Cardiac fibroblast (primary cell): ENCODE data around the gene HK2.
"Not testable (repeated sequence)": the region's sequence is repeated elsewhere in the genome, so short reads cannot be mapped to it uniquely, and the experiment has no call there.

Experiments
- DNase-seq, 2 donors: peaks; one replicate each; pipeline versions ENCODE4 v3.0.0 to v3.0.0-alpha.2; 2010; ENCODE audit warnings: low read depth in 2 of 2
- H3K4me3 ChIP-seq, 2 donors: replicated peaks in 1 of 2; 1 replicate in 1 of 2; 2 replicates in 1 of 2; pipeline ENCODE4 v1.5.1; 2011; ENCODE audit warnings: low read depth in 2 of 2, low read length in 2 of 2, mild to moderate bottlenecking in 2 of 2, moderate library complexity in 1 of 2
- TF ChIP-seq, protein P1 (sequence below): IDR thresholded peaks from one replicate; pipeline ENCODE4 v1.5.1; 2011; ENCODE audit warnings: low read depth, mild to moderate bottlenecking, low read length, inconsistent platforms

The HK2 gene

DNA sequence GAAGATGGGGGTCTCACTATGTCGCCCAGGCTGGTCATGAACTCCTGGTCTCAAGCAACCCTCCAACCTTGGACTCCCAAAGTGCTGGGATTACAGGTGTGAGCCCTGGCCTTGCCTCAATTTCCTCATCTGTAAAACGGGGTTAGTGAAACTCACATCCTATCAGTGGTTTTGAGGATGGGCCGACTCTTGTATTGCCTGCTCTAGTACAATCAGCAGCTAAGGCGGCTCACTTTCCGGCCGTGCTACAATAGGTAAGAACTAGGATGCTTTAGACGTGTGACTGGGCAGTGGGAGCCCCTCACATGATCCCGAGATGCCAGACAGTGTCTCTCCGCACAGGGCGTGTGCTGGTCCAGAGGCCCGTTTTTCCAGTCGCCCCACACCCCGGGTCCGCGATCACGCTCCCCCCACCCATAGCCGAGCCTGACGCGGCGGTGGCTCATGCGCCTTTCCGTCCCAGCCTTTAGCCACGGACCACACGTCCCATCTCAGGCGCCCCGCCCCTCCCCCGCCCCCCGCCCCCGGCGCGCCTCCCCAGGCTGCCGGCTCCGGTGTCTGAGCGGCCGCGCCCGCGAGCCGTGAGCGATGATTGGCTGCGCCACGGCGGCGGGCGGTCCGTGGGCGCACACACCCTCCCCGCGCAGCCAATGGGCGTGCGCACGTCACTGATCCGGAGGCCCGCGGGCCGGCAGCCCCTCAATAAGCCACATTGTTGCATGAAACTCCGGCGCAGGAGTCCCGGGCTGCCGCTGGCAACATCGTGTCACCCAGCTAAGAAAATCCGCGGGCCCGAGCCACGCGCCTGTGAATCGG lies at the start of gene HK2:
HK2 (plus strand) TSS at position 710 of the 816 bp plus-strand sequence. CDS start 454 bp downstream, outside the sequence.
- DNase-seq: peak; percentile 77 to 95
- TF ChIP-seq, protein P1, sequence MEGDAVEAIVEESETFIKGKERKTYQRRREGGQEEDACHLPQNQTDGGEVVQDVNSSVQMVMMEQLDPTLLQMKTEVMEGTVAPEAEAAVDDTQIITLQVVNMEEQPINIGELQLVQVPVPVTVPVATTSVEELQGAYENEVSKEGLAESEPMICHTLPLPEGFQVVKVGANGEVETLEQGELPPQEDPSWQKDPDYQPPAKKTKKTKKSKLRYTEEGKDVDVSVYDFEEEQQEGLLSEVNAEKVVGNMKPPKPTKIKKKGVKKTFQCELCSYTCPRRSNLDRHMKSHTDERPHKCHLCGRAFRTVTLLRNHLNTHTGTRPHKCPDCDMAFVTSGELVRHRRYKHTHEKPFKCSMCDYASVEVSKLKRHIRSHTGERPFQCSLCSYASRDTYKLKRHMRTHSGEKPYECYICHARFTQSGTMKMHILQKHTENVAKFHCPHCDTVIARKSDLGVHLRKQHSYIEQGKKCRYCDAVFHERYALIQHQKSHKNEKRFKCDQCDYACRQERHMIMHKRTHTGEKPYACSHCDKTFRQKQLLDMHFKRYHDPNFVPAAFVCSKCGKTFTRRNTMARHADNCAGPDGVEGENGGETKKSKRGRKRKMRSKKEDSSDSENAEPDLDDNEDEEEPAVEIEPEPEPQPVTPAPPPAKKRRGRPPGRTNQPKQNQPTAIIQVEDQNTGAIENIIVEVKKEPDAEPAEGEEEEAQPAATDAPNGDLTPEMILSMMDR: no peak
- peak within 1 kb of the TSS; percentile 86 to 99 for H3K4me3 ChIP-seq

DNA sequence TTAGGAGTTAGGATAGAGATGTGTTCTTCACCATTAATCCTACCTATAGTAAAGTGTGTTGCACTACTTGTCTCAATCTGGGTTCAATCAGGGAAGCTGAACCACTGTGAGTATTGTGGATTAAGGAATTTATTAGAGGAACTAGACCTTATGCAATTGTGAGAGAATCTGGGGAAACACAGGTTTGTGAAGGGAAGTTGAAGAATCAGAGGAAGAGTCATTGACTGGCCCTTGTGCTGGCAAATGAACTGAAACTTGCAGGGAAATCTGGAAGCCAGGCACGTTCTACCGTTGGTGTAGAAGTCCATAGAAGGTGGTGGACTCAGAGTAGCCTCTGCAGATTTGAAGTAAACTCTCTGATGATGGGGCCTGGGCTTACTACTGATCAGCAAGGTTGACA lies 44.7 kb upstream of the HK2 start:
- DNase-seq: no peak
- TF ChIP-seq, protein P1: no peak
- no peak overlapping the region for H3K4me3 ChIP-seq

DNA sequence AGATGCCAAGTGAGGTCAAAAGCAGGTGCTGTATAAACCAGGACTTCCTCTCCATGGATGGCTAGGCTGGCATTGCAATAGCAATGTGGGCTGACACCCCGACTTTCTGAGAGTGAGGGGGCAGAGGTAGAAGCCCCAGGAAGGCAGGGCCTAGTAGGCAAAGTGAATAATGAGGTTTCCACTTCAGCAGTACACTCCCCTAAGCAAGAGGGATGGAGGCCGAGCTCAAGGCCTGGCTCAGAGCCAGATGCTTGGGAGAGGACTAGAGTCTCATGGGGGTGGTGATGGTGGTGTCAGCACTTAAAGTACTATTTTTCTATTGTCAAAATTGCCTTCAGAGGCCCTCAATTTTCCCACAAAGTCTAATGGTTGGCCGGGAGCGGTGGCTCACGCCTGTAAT lies 41.6 kb upstream of the HK2 start:
- DNase-seq: no peak
- no peak overlapping the region for H3K4me3 ChIP-seq
- TF ChIP-seq, protein P1: no peak

DNA sequence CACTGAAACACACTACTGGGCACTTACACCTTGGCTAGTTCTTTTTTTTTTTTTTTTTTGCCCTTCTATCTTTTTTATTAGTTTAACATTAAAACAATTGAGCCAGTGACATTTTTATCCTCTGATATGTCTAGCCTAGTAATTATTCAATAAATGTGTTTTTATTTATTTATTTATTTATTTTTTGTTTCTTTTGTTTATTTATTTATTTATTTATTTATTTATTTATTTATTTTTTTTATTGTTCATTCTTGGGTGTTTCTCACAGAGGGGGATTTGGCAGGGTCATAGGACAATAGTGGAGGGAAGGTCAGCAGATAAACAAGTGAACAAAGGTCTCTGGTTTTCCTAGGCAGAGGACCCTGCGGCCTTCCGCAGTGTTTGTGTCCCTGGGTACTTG lies 39.0 kb upstream of the HK2 start:
- DNase-seq, H3K4me3 ChIP-seq: not testable (repeated sequence)

DNA sequence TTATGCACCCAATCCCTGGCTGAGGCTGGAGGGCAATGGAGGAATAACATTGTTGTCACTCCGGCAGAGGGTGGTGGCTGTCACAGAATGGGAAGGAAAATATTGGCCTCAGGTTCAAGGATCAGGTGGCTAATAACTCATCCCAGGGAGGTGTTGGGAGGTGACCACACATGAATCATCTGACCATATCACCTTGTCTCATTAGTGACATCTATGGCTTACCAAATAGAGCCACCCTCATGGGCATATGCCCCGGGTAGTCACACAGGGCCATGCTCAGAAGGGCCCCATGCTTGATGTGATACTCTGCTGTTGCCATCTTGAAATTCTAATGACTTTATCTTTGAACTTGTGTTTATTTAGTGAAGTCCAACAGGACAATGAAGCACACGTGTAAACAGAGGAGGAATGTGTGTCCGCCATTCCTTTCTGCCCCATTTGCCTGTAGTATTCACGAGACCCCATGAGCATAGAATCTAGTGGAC lies 27.5 kb upstream of the HK2 start:
- TF ChIP-seq, protein P1: no peak
- DNase-seq: no peak
- no peak overlapping the region for H3K4me3 ChIP-seq

DNA sequence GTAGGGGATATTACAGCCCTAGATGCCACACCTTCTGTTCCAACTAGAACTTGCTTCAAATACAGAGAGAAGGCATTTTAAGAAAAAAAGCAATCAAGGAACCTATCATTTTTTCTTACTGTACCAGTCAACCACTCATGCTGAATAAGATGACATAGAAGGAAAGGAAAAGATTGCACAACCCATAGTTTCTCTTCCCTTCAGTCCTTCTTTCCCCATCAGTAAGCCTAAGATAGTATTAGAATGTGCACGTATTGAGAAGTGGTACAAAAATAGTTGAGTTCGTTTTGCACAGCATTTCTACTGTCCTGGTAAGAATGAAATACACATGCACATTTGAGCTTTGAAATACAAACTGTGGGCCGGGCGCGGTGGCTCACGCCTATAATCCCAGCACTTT lies 27.0 kb upstream of the HK2 start:
- no peak for DNase-seq
- TF ChIP-seq, protein P1: no peak
- no peak overlapping the region for H3K4me3 ChIP-seq

DNA sequence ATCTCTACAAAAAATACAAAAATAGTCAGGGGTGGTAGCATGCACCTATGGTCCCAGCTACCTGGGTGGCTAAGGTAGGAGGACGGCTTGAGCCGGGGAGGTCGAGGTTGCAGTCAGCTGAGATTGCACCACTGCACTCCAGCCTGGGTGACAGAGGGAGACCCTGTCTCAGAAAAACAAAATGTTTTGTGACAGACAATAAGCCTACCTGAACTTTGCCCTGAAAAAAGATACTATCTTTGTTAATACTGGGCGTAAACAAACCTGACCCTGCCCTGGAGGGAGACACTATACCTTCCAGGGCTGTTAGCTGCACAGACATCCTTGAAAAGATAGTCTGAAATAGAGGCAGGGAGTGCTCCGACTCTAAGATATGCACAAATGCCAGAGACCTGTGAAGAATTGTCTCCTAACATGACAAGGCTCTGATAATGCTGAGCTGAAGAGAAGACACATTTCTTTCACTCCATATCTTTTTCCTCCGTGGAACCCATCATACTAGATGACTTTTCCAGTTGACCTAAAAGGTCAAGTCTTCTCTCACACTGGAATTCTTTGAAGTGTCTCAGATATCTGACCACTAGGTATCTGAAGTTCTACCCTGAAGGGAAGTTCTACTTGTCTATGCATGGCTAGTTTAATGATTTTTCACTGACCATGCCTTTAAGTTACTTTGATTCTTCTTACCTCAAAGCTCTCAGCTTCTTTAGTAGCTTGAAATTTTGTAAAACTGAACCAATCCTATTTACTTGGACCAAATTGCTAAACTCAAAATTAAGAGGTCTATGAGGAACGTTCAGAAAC lies 20.9 kb upstream of the HK2 start:
- TF ChIP-seq, protein P1: no peak
- DNase-seq: no peak
- no peak overlapping the region for H3K4me3 ChIP-seq
